ENCODE results near the gene SYT17.

Gene SYT17

DNA sequence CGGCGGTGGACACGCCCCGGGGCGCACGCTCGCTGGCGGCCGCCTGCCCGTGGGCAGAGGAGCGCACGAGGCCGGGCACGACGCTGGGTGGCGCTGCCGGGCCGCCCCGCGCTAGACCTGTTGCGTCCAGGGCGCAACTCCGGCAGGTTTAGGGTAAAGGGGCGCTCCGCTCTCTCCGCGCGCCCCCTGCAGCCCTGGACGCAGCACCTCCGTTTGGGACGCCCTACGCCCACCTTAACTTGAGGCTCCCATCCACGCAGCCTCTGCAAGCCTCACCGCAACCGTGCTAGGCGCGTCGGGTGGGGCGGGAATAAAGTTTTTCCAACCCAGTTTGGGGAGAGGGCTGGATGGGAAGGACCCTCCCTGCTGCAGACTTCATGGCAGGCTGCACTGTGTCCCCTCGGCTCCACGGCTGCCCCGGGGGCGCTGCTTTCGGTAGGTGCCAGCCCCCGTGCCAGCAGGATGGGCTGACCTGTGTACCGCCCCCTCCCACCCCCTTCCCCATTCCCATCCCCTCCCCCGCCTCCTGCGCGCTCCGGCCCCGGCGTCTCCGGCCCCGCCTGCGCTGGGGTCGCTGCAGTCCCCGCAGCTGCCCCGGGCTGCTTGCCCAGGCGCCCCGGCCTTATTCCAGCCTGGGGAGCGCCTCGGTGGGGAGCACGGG is at the start of gene SYT17:
SYT17 (plus strand) TSS at position 531 of the 661 bp plus-strand sequence. CDS start 407 bp downstream, outside the sequence.
- peak; percentile 52 for DNase-seq

- no peak for DNase-seq
Observed at GRCh38 chr16:19118938-19119431, 49.1 kb upstream of the SYT17 start.

- DNase-seq = no peak
Observed at GRCh38 chr16:19119564-19119963, 48.5 kb upstream of the SYT17 start.

DNA sequence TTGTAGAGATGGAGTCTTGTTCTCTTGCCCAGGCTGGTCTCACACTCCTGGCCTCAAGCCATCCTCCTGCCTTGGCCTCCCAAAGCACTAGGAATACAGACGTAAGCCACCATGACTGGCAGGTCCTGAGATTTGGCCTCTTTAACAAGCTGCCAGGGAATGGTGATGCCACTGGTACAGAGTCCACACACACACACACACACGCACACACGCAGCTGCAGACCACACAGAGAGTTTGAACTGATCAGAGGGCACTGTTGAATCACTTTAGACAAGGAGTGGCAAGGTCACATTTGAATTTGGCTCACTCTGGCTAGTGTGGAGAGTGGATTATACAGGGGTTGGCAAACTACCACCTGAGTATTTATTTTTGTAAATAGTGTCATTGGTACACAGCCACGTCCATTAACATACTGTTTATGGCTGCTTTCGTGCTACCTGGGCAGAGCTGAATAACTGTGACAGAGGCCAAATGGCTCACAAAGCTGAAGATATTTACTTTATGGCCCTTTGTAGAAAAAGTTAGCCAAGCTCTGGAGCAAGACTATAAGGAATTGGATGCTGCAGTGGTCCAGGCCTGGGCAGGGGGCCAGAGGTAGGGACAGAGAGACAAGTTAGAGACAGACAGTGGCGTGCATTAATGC is 44.4 kb upstream of the SYT17 start:
- no peak for DNase-seq

DNA sequence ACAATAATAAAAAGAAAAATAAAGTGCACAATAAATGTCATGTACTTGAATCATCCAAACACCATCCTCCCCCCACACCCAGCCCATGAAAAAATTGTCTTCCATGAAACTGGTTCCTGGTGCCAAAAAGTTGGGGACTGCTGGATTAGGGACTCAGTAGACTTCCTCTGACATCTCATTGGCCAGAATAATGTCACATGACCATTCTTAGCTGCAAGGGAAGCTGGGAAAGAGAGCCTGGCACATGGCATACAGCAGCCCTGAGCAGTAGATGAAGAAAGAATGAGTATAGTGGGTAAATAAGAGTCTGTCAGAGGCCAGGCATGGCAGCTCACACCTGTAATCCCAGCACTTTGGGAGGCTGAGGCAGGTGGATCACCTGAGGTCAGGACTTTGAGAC is 41.7 kb upstream of the SYT17 start:
- no peak for DNase-seq

GRCh38 chr16:19127205-19127604 is 40.8 kb upstream of the SYT17 start:
- DNase-seq = no peak

GRCh38 chr16:19127674-19128131 is 40.3 kb upstream of the SYT17 start:
- DNase-seq = no peak

DNA sequence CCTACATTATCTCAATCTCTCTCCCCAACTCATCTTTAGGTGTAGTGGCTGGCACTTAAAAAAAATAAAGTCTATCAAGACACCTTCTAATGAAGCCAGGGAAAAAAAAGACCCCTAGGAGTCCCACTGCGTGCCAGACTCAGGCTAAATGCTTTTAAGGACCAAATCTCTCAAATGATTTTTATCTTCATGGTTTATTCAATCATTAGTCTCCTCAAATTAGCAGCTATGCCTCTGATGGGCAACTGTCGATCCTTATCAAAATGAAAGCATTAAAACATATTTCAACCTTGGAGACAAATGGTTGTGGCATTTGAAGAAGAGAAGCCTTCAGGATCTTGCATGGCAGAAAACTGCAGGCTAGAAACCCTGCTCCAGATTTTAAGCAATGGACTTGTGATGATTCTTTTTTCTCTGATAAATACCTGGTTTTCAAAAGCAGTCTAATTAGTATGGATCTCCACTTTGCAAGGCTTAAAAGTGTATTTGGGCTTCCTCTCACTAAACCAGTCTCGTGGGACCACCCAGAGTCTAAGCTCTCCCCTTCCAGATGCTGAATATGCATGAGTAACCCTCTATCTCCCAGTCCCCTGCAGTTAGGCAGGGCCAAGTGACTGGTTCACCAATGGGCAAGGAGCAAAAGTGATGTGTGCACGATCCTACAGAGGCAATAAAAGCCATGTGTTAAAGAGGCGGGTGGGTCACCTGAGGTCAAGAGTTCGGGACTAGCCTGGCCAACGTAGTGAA is 39.4 kb upstream of the SYT17 start:
- DNase-seq = no peak

GRCh38 chr16:19130385-19130784 is 37.7 kb upstream of the SYT17 start:
- DNase-seq = no peak

GRCh38 chr16:19130852-19131824 is 36.9 kb upstream of the SYT17 start:
- no peak for DNase-seq

GRCh38 chr16:19131825-19132218 is 36.2 kb upstream of the SYT17 start:
- no peak for DNase-seq

DNA sequence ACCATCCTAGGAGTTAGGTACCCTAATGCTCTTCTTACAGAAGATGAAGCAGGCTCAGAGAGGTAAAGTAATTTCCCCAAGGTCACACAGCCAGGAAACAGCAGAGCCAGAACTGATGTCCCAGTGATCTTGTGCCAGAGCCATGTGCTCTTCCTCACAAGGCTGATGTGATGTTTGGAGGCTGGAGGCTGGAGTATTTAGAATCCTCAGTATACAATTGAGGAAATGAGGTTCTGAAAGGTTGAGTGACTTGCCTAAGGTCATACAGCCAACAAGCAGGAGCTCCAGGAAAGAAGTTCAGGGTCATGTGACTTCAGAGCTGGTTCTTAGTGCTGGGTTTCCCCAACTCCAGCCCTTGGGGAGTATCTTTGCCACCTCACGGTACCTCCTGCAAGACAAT is 35.8 kb upstream of the SYT17 start:
- no peak for DNase-seq

DNA sequence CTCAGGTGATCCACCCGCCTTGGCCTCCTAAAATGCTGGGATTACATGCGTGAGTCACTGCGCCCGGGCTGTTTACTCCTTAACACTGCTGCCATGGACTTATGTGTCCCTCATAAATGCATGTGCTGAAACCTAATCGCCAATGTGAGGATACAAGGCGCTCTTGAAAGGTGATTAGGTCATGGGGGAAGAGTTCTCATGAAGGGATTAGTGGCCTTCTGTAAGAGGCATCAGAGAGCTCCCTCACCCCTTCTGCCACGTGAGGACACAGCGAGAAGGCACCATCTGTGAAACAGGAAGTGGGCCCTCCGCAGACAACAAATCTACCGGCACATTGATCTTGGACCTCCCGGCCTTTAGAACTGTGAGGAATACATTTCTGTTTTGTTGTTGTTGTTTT is 35.1 kb upstream of the SYT17 start:
- no peak for DNase-seq

DNA sequence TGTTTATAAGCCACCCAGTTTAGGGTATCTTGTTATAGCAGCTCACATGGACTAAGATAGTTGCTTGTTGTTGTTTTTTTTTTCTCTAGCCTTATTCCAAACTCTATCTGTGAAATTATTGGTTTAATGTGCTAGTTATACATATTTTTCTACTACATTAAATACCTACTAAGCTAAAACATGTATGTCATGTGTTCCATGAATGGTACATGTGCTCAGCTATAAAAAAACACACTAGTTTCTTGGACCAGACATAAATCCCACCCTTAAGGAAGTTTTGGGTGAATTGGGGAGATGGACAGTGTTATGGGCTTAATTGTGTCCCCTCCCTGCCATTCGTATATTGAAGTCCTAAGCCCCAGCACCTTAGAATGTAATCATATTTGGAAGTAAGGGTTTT is 34.4 kb upstream of the SYT17 start:
- DNase-seq = no peak

GRCh38 chr16:19135201-19135842 is 32.7 kb upstream of the SYT17 start:
- DNase-seq = no peak

GRCh38 chr16:19135896-19136438 is 32.1 kb upstream of the SYT17 start:
- DNase-seq = no peak

DNA sequence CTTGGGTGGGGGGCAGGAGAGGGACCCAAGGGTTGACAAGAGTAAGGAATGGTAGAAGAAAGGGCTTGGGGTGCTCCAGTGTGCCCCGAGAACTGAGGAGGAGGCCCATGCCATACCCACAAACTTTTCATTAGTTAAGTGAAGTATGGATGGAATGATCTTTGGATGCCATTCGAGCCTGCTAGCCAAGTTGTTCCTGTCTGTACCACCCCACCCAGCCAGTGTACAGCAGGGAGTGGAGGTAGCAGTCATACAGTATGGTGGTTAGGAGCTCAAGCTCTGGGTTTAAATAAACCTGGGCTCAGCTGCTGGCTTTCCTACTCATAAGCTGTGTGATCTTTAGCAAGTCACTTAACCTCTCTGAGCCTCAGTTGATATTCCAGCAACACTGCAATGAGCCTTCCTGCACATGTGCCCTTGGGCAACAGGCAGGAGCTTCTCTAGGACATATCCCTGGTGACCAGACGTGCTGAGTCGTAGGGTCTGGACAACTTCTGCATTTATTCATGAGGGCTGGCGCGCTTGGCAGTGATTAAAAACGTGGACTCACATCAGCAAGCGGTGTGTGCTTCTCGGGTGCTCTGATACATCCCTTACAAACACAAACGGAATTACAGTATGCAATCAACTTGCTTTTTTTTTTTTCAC is 31.4 kb upstream of the SYT17 start:
- DNase-seq = no peak

DNA sequence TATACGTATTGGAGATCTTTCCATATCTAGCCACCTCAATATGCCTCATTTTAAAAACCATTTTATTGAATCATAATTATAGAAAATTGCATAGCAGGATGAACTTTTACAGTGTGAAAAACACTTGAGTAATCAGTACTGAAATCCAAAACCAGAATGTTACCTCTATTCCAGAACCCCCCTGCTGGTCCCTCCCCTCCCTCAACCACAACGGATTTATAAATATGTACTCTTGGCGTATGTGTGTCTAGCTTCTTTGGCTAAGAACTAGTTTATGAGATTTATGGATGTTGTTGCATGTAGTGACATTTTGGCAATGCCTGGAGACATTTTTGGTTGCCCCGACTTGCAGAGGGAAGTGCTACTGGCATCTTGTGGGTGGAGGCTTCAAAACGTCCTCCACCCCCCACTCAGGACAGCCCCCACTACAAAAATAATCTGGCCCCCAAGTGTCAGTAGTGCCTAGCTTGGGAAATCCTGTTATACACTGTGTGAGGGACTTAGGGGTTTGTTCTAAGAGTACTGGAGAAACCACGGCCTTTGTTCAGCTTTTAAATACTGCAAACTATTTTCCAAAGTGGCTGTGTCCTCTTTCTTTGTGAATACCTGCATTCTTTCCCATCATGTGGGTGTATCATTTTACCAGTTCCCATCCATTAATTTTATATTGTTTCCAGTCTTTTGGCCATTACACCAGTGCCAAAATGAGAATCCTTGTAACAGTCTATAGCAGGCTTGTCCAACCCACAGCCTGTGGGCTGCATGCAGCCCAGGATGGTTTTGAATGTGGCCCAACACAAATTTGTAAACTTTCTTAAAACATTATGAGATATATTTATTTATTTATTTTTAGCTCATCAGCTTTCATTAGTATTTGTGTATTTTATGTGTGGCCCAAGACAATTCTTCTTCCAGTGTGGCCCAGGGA is 30.6 kb upstream of the SYT17 start:
- no peak for DNase-seq

DNA sequence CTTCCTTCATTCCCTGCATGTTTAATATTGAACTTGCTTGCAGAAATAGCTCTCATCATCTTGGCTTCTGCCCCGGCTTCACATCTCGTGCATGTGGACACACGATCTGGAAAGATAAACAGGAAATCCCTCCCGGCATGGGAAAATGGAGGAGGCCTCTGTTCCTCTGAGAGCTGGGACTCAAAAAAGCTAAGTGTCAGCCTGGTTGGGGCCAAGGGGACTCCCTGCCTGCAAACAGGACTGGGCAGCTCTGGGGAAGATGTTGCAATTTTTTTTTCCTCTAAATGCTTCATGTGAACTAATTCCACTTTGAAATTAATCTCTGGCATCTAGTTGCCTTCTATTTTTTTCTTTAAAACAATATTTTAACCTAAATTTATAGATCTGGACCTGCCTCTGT is 29.4 kb upstream of the SYT17 start:
- DNase-seq = no peak

- DNase-seq = no peak
Observed at GRCh38 chr16:19139436-19140091, 28.5 kb upstream of the SYT17 start.

All from NCI-H1436 treated with DMSO at 0.1 percent for 48 hours (cell line).